Gastrocnemius medialis (tissue), 4 donors: ENCODE measurements around the gene KRTCAP3.
A peak's percentile ranks its signal among the peaks of the same experiment; 100 is the strongest.

Source experiments
- POLR2A ChIP-seq, 2 donors: fragments of 450-650 bp; IDR thresholded peaks; one replicate each; pipeline ENCODE4 v1.6.1; 2017; ENCODE audit warnings: antibody characterized with exemption in 2 of 2, mild to moderate bottlenecking in 2 of 2, moderate library complexity in 2 of 2
- TF ChIP-seq, protein P1 (sequence below), 5 experiments: fragments of 450-650 bp in 3 of 5; fragments of 200-600 bp in 2 of 5; sonication (generic) in 2 of 5; IDR thresholded peaks in 4 of 5; conservative IDR thresholded peaks in 1 of 5; 1 replicate in 4 of 5; 2 replicates in 1 of 5; pipeline ENCODE4 v1.5.1; 2016 to 2019; ENCODE audit warnings: antibody characterized with exemption in 5 of 5, mild to moderate bottlenecking in 3 of 5, moderate library complexity in 3 of 5

- TF ChIP-seq, protein P1, sequence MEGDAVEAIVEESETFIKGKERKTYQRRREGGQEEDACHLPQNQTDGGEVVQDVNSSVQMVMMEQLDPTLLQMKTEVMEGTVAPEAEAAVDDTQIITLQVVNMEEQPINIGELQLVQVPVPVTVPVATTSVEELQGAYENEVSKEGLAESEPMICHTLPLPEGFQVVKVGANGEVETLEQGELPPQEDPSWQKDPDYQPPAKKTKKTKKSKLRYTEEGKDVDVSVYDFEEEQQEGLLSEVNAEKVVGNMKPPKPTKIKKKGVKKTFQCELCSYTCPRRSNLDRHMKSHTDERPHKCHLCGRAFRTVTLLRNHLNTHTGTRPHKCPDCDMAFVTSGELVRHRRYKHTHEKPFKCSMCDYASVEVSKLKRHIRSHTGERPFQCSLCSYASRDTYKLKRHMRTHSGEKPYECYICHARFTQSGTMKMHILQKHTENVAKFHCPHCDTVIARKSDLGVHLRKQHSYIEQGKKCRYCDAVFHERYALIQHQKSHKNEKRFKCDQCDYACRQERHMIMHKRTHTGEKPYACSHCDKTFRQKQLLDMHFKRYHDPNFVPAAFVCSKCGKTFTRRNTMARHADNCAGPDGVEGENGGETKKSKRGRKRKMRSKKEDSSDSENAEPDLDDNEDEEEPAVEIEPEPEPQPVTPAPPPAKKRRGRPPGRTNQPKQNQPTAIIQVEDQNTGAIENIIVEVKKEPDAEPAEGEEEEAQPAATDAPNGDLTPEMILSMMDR (IDR thresholded peaks at IDR 0.05 in 4 of 5, conservative IDR thresholded peaks at IDR 0.05 in 1 of 5): peak; percentile 17 to 54 (median 43)
- TF ChIP-seq POLR2A (IDR thresholded peaks at IDR 0.05): no peak
These were observed 34.2 kb upstream of the KRTCAP3 start for GRCh38 chr2:27407798-27408491.
